GM12878 (cell line): ENCODE measurements around the gene ZMYND10. TPM values are rescaled to one million over a fixed set of nuclear protein-coding genes. Genes with fewer than 3 reads are reported as not detected.

Experiments used
- BCL11A ChIP-seq: IDR thresholded peaks from 2 replicates; pipeline ENCODE4 v1.6.1; 2011; ENCODE audit warnings: low read depth, low read length
- BCL3 ChIP-seq: IDR thresholded peaks from 2 replicates; pipeline ENCODE4 v1.6.1; 2011; ENCODE audit warnings: borderline replicate concordance, low read depth, mild to moderate bottlenecking, moderate library complexity, low read length; ENCODE audit not compliant: insufficient read depth, poor library complexity, severe bottlenecking
- CHD4 ChIP-seq: fragments of 200-600 bp; sonication (generic); IDR thresholded peaks from 2 replicates; pipeline ENCODE4 v1.6.1; 2016; ENCODE audit warnings: mild to moderate bottlenecking
- EGR1 ChIP-seq, 2 experiments: IDR thresholded peaks; 1 replicate in 1 of 2; 2 replicates in 1 of 2; pipeline ENCODE4 v1.6.1; 2011 to 2012; ENCODE audit warnings: low read depth in 2 of 2, low read length in 2 of 2, borderline replicate concordance in 1 of 2, mild to moderate bottlenecking in 1 of 2, moderate library complexity in 1 of 2
- GATAD2B ChIP-seq: fragments of 450-650 bp; conservative IDR thresholded peaks from 2 replicates; pipeline ENCODE4 v1.6.1; 2017; ENCODE audit warnings: low read depth, mild to moderate bottlenecking, moderate library complexity
- NFYA ChIP-seq: IDR thresholded peaks from 2 replicates; pipeline ENCODE4 v1.6.1; 2011; ENCODE audit warnings: low read depth, mild to moderate bottlenecking, low read length, improper control_type of control experiment, borderline replicate concordance
- NR2C2 ChIP-seq: IDR thresholded peaks from 2 replicates; pipeline ENCODE4 v1.6.1; 2011; ENCODE audit warnings: borderline replicate concordance, low read depth; ENCODE audit not compliant: control insufficient read depth, insufficient read length
- POLR2AphosphoS5 ChIP-seq: IDR thresholded peaks from 2 replicates; pipeline ENCODE4 v1.6.1; 2011; ENCODE audit warnings: mild to moderate bottlenecking, low read length, inconsistent platforms
- RAD21 ChIP-seq: IDR thresholded peaks from 2 replicates; pipeline ENCODE4 v1.6.1; 2011; ENCODE audit warnings: mild to moderate bottlenecking, low read depth, low read length, moderate library complexity; ENCODE audit not compliant: insufficient read depth
- RUNX3 ChIP-seq: IDR thresholded peaks from 2 replicates; pipeline ENCODE4 v1.6.1; 2012; ENCODE audit warnings: low read length, inconsistent platforms
- SREBF2 ChIP-seq: IDR thresholded peaks from 2 replicates; pipeline ENCODE4 v1.6.1; 2012; ENCODE audit warnings: mild to moderate bottlenecking, low read length
- SUPT20H ChIP-seq: IDR thresholded peaks from 2 replicates; pipeline ENCODE4 v1.6.1; 2011; ENCODE audit warnings: low read depth, mild to moderate bottlenecking, low read length, moderate library complexity, borderline replicate concordance; ENCODE audit not compliant: control insufficient read depth
- TCF12 ChIP-seq: IDR thresholded peaks from 2 replicates; pipeline ENCODE4 v1.6.1; 2011; ENCODE audit warnings: low read depth, mild to moderate bottlenecking, low read length
- USF1 ChIP-seq: IDR thresholded peaks from 2 replicates; pipeline ENCODE4 v1.6.1; 2011; ENCODE audit warnings: borderline replicate concordance, low read depth, mild to moderate bottlenecking, moderate library complexity, mixed read lengths, low read length; ENCODE audit not compliant: insufficient read depth; ENCODE audit errors: extremely low read length
- ZBTB11 ChIP-seq: fragments of 450-650 bp; formaldehyde crosslinking; IDR thresholded peaks from 2 replicates; pipeline ENCODE4 v1.5.0; 2022; ENCODE audit warnings: mild to moderate bottlenecking, missing genetic modification characterization
- polyA plus RNA-seq, 11 experiments: library from polyadenylated mRNA; depleted of rRNA in 4 of 11; unstranded in 6 of 11; stranded (reverse) in 5 of 11; fragments of >200 nt; fragmentation: Nextera tagmentation in 4 of 11; fragmentation: Illumina TruSeq in 1 of 11; extraction: Ambion mirVana in 4 of 11; extraction: Trizol in 1 of 11; gene quantifications; 1 replicate in 1 of 11; 2 replicates in 10 of 11; pipeline versions ENCODE4 v1.2.1 to v1.2.3, GENCODE V29; 2011 to 2016; ENCODE audit warnings: inconsistent platforms in 2 of 11, missing spikeins in 2 of 11, low read depth in 1 of 11
- total RNA-seq, 4 experiments: library from RNA; depleted of rRNA in 3 of 4; stranded (reverse); fragments of >200 nt in 3 of 4; fragmentation: Illumina TruSeq in 1 of 4; extraction: Trizol in 1 of 4; gene quantifications; 2 replicates each; pipeline versions ENCODE4 v1.2.1 to v1.2.3, GENCODE V29; 2013 to 2021
- TF ChIP-seq, protein P1 (sequence below): fragments of 450-650 bp; IDR thresholded peaks from 2 replicates; pipeline ENCODE4 v1.6.1; 2016; ENCODE audit warnings: mild to moderate bottlenecking
- TF ChIP-seq, protein P2 (sequence below): IDR thresholded peaks from 2 replicates; pipeline ENCODE4 v1.6.1; 2012; ENCODE audit warnings: low read depth, low read length, improper control_type of control experiment

The ZMYND10 gene
- total and polyA plus RNA-seq, 10 of the 15 experiments (the other 5 are each of a cell fraction or from before 2014, with no cell fraction given) = 0.11 to 1.0 (median 0.37) TPM

GRCh38 chr3:50340448-50341329 is 4.8 kb downstream of the ZMYND10 start, which contains the start of gene RASSF1 (continued):
- no peak for TF ChIP-seq ZBTB11 (CRISPR knock-in tag)
- no peak for TF ChIP-seq BCL3
- no peak for TF ChIP-seq SUPT20H
- TF ChIP-seq BCL11A = no peak
- no peak for TF ChIP-seq SREBF2
- 0 out of 2 replicates have a peak, but pooled peaks have one; percentile 2 for TF ChIP-seq TCF12
- peak in 1 of 2 experiments; percentile 23; a peak in 1 of 3 replicates for TF ChIP-seq EGR1 (IDR thresholded peaks at IDR 0.05; ENCODE audit: borderline replicate concordance in 1 of 2, low read depth in 2 of 2, low read length in 2 of 2)
- TF ChIP-seq, protein P1, sequence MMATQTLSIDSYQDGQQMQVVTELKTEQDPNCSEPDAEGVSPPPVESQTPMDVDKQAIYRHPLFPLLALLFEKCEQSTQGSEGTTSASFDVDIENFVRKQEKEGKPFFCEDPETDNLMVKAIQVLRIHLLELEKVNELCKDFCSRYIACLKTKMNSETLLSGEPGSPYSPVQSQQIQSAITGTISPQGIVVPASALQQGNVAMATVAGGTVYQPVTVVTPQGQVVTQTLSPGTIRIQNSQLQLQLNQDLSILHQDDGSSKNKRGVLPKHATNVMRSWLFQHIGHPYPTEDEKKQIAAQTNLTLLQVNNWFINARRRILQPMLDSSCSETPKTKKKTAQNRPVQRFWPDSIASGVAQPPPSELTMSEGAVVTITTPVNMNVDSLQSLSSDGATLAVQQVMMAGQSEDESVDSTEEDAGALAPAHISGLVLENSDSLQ = no peak
- TF ChIP-seq RAD21 = no peak
- no peak for TF ChIP-seq RUNX3
- no peak for TF ChIP-seq NR2C2
- TF ChIP-seq POLR2AphosphoS5 = no peak; the same call in 1 of the 2 replicates
- no peak for TF ChIP-seq CHD4
- peak; percentile 70 for TF ChIP-seq USF1
- TF ChIP-seq GATAD2B = peak; percentile 88; the same call in 1 of the 2 replicates
- TF ChIP-seq, protein P2, sequence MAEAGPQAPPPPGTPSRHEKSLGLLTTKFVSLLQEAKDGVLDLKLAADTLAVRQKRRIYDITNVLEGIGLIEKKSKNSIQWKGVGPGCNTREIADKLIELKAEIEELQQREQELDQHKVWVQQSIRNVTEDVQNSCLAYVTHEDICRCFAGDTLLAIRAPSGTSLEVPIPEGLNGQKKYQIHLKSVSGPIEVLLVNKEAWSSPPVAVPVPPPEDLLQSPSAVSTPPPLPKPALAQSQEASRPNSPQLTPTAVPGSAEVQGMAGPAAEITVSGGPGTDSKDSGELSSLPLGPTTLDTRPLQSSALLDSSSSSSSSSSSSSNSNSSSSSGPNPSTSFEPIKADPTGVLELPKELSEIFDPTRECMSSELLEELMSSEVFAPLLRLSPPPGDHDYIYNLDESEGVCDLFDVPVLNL = no peak
- TF ChIP-seq NFYA = no peak
